Forelimb muscle (tissue), 1 donor: ENCODE data around the gene DUOX2. TPM values are rescaled to one million over a fixed set of nuclear protein-coding genes. Genes with fewer than 3 reads are reported as not detected.
A peak's percentile ranks its signal among the peaks of the same experiment; 100 is the strongest.
"Not testable (repeated sequence)": the region's sequence is repeated elsewhere in the genome, so short reads cannot be mapped to it uniquely, and the experiment has no call there.

Experiments used
- DNase-seq: peaks from one replicate; pipeline ENCODE4 v3.0.0-alpha.2; 2013; ENCODE audit warnings: low read depth
- polyA plus RNA-seq: library from polyadenylated mRNA; unstranded; fragments of 120-200 nt; gene quantifications from one replicate; pipeline ENCODE4 v1.2.1, GENCODE V29; 2013; ENCODE audit not compliant: insufficient read length

Gene DUOX2
- polyA plus RNA-seq, 1 donor, result 0.04 TPM

- DNase-seq, result no peak
Observed at GRCh38 chr15:45118996-45119395, 5.0 kb upstream of the DUOX2 start.

DNA sequence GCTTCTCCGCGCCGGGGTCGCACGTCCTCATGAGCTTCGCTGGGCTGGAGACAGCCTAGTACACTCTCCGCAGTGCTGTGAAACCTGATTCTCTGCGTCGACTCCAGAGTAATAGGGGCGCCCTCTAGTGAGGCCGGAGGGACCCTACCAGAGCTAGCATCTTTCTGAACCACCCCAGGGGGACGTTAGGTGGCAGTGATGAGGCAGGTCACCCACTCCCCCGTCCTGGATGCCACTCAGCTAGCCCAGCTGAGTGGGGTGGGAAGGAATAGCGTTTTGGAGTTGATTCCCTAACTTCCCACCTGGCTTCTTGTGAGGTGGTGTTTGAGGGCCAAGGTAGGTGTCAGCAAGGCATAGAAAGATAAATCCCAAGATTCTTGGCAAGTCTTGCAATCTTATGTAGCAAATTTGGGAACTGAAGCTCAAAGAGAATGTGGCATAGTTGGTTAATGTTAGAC lies 4.2 kb upstream of the DUOX2 start:
- DNase-seq, result peak; percentile 71

GRCh38 chr15:45117308-45118130 lies 3.5 kb upstream of the DUOX2 start:
- no peak for DNase-seq

DNA sequence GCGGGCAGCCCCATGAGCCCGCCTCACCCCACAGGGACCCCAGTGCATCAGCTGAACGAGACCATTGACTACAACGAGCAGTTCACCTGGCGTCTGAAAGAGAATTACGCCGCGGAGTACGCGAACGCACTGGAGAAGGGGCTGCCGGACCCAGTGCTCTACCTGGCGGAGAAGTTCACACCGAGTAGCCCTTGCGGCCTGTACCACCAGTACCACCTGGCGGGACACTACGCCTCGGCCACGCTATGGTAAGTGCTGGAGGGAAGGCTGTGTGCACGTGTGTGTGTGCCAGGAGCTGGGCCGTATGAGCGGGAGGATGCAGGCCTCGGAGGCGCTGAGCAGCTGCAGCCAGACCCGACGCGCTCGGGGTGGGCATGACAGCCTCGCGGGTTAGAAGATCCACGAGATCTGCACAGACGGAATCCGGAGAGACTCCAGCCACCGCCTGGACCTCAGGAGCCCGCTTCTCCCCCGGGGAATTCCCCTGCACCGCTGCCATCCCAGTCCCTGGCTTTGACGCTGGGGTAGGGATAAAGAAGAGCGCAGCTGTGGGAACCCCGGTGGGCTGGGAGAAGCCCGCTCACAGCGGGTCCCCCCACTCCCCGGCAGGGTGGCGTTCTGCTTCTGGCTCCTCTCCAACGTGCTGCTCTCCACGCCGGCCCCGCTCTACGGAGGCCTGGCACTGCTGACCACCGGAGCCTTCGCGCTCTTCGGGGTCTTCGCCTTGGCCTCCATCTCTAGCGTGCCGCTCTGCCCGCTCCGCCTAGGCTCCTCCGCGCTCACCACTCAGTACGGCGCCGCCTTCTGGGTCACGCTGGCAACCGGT lies 2.7 kb upstream of the DUOX2 start:
- no peak for DNase-seq

DNA sequence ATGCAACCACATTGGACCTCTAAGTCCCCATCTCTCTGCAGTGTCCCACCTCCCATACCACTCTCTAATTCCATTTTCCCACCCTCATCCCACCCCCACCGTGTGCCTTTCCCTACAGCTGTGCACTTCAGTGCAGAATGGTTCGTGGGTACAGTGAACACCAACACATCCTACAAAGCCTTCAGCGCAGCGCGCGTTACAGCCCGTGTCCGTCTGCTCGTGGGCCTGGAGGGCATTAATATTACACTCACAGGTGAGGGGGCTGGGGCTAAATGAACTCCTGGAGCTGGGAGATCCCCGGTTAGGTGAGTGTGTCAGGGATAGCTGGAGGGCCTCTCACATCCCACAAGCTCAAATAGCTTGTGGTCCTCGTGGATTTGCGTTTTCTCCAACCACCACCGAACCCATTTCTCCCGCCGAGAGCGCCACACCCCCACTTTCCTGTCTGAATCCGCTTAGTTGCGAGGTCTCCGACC lies 2.1 kb upstream of the DUOX2 start:
- DNase-seq, result no peak

DNA sequence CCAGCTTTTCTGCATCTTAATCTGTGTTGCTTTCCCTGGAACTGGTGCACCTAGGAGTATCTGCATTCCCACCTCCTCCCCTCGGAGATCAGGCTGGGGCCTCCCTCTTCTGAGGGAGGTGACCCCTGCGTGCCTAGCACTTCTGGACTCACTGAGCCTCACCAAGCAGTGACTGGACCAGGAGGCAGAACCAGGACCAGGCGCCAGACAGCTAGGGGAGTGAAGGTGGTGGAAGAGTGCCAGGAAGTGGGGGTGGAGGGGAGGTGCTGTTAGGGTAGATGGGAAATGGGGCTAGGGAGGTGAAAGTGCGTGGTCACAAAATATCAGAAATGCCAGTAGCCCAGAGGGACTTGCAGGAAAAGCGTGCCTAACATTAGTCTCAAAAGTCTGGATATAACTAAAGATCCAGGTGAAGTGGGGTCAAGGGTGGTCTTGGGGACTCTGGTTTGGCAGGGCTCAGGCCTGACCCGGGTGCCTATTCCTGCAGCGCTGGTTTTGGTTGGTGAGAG lies 1.4 kb upstream of the DUOX2 start:
- no peak for DNase-seq

- no peak for DNase-seq
Observed at GRCh38 chr15:45114751-45115085, 746 bp upstream of the DUOX2 start.

DNA sequence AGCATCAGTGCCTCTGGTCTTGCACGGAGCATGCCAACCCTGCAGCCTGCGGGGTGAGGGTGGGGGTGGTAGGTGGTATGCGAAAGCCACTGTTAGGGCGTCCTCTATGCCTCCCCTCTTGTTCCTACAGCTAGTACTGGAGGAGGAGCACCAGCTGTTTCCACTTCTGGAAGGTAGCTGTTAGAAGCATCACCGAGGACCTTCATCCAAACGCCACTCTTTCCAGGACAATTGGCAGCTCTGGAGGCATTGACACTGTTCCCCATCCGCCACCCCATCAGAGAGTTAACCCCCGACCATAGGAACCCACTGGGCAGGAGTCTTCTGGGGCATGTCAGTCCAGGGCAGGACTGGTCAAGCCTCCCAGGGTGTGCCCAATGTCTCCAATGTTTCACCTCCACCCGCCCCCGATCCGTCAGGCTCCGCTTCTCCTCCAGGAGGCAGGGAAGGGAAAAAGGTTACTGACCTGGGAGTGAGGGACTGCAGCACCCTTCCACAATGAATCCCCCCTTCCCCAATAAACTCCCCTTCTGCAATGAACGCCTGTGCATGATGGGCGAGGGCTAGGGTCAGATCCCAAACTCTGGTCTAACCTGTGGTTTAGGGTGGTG lies 487 bp downstream of the DUOX2 start:
- no peak for DNase-seq

GRCh38 chr15:45112591-45113379 lies 1.2 kb downstream of the DUOX2 start:
- DNase-seq, result no peak

DNA sequence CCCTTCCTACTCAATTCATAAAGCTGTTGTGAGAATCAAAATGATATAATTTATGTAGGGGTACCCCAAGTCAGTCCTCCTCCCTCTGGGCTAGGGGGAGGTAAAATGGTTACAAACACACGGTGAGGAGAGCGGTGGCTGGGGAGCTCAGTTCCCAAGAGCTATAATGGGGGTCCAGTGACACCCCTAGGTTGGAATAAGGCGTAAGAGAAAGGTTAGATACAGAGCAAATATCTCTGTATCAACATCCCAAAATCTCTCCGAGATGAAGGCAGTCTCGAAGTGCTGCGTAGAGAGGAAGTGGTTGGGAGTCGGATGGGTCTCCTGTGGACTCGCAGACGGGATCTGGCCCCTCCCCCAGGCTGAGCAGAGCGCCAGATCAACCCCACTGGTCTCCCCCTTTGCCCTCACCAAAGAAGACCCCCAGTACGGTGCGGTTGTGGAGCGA lies 1.8 kb downstream of the DUOX2 start:
- DNase-seq, result no peak

DNA sequence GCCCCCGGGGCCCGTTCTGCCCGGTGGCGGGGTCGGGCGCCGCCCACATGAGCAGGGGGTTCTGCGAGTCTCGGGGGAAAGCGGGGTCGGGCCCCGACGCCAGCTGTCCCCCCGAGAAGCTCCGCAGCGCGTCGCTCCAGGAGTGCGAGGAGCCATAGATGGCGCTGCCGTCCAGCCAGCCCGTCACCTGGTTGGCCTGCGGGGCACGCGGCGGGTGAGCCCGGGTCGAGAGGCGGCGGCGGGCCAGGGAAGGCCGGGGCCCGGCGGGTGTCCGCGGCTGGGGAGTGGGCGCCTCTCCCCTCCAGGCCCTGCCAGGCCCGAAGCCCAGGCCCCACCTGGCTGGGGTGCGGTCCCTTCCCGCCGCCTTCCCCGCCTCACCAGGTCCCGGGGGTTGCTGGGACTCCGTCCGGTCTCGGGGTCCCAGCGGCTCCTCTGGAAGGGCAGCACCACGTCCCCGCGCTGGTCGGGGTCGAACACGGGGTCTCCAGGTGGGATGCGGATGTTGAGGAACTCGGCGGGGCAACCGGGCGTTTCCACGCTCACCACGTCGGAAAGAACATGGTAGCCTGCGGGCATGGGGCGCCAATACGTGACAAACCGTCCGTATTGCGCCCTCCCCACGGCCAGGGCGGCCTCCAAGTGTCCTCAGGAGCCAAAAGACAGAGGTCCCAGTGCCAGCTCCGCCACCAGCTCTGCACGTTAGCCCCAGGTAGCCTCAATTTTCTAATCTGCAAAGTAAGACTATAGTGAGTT lies 2.4 kb downstream of the DUOX2 start:
- DNase-seq, result no peak

DNA sequence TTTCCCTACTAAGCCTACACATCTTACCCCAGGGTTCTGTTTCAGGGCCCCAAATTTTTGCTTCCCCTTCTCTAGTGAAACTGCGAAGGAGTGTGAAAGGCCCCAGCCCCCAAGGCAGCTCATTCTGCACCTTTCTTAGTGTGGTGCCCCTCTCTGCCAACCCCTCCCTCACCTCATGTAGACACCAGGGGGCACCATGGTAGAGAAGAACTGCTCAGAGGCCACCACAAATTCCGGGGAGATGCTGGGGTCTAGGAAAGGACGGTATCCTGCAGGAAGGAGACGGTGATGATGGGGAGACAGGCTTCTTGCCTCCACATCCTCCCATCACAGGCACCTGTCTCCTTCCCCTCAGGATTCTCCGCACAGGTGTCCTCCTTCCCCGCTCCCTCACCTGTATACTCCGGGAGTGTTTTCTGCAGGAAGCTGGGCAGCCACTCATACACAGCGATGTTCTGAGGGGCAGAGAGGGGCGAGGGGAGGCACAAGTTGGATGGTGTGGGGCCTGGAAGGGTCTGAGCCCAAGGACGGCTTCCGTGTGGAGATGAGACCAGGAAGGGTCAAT lies 3.6 kb downstream of the DUOX2 start:
- no peak for DNase-seq

DNA sequence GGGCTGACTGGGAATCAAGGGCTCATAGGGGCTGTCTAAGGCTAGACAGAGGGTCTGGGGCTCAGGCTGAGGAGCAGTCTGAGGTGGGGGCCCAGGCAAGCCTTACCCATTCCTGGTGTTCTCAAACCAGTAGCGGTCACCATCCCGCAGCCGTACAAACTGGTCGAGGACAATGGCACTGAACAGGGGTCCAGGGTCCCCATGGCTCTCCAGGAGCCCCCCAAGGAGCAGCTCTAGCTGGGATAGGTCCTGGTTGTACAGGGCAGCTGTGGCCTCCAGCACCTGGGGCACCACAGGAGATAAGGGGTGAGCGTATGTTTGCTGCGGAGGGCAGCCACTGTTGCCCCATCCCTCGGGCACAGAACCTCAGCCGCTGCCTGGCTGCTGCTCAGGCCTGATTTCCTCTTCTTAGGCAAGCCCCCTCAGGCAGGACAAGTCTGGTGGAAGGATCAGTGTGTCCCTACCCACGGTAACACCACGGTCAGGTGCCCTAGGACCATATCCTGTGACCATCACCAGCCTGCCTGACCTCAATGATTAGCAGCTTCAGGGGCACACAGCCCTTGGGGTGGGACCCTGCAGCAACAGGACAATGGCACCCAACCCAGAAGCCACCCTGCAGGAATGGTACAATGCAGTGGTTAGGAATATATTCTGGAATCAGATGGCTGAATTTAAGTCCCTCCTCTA lies 5.9 kb downstream of the DUOX2 start:
- DNase-seq, result no peak

- no peak for DNase-seq
Observed at GRCh38 chr15:45106002-45106790, 7.8 kb downstream of the DUOX2 start.

GRCh38 chr15:45105586-45105985 lies 8.4 kb downstream of the DUOX2 start:
- no peak for DNase-seq

DNA sequence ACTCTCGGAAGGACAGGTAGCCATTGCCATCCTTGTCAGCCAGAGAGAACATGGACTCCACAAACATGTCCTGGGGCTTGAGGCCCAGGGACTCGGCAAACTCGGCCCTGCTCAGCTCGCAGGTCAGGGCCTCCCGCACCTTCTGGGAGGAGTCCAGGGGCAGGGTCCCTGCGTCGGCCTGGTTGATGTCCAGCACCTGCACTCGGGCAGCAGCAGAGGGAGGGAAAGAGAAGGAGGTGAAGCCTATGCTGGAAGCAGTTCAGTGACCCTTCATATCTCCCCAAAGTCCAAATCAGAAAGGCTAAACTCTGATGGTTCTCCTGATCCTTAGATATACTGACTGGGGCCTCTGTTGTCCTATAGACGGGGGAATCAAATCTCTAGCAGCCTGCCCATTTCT lies 9.8 kb downstream of the DUOX2 start:
- not testable (repeated sequence) for DNase-seq

- no peak for DNase-seq
Observed at GRCh38 chr15:45102226-45102625, 11.7 kb downstream of the DUOX2 start.

DNA sequence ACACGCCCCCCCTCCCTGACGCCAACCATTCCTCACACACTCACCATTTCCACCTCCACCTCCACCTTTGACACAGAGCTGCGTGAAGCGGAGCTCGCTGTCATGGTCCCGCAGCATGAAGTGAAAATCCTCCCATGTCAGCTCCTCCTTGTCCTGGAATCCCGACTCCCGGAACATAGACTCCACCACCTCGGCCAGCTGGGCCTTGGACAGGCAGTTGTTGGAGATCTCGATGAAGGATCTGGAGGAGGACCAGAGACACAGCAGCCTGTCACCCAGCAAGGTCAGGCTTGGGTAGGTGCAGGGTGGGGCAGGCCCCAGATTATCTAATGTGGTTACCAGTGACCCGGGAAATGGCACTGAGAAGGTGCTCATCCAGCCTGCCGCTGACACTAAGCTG lies 12.2 kb downstream of the DUOX2 start:
- DNase-seq, result no peak
